SK-N-SH (cell line): ENCODE data around the gene FAM120A. TPM values are rescaled to one million over a fixed set of nuclear protein-coding genes. Genes with fewer than 3 reads are reported as not detected.

Experiments used
- CTCF ChIA-PET: fragments of 300-600, 350-600 bp; formaldehyde crosslinking; extraction: SDS; loops from one replicate; lab custom pipeline; 2021; lab: Yijun Ruan, JAX
- POLR2A ChIA-PET: fragments of 350-600 bp; sonication (Branson Sonifier 250); formaldehyde crosslinking; extraction: SDS; loops from one replicate; lab custom pipeline; 2020; ENCODE audit warnings: antibody characterized with exemption, inconsistent platforms; lab: Yijun Ruan, JAX
- DNase-seq: peaks from one replicate; pipeline ENCODE4 v3.0.0; 2012
- H2AFZ ChIP-seq: fragments of 200-600 bp; sonication (generic); 2 replicates; pipeline ENCODE4 v1.8.1; 2016; ENCODE audit warnings: antibody characterized with exemption, mild to moderate bottlenecking, low read depth
- H3F3A ChIP-seq: fragments of 200-600 bp; sonication (generic); replicated peaks from 2 replicates; pipeline ENCODE3; 2016; ENCODE audit warnings: antibody characterized with exemption, mild to moderate bottlenecking; ENCODE audit not compliant: insufficient read depth
- H3K27ac ChIP-seq, 2 experiments: fragments of 200-500 bp in 1 of 2; fragments of 200-600 bp in 1 of 2; sonication (Bioruptor generic) in 1 of 2; sonication (generic), shearing (Covaris generic) in 1 of 2; 2 replicates each; pipeline versions ENCODE4 v1.5.1 to v1.6.1; 2014 to 2016; ENCODE audit warnings: low read depth in 2 of 2, inconsistent platforms in 1 of 2, low read length in 1 of 2, mild to moderate bottlenecking in 1 of 2, mixed read lengths in 1 of 2
- H3K27me3 ChIP-seq: fragments of 200-600 bp; sonication (generic), shearing (Covaris generic); 2 replicates; pipeline ENCODE4 v1.6.1; 2016; ENCODE audit warnings: mixed run types; ENCODE audit not compliant: insufficient read depth
- H3K36me3 ChIP-seq, 2 experiments: fragments of 200-500 bp in 1 of 2; fragments of 200-600 bp in 1 of 2; sonication (Bioruptor generic) in 1 of 2; sonication (generic) in 1 of 2; replicated peaks in 1 of 2; 2 replicates each; pipeline versions ENCODE3 to v1.5.1; 2014 to 2016; ENCODE audit warnings: low read length in 1 of 2, mild to moderate bottlenecking in 1 of 2; ENCODE audit not compliant: insufficient read depth in 2 of 2, control insufficient read depth in 1 of 2
- H3K4me1 ChIP-seq, 2 experiments: fragments of 200-500 bp in 1 of 2; fragments of 200-600 bp in 1 of 2; sonication (Bioruptor generic) in 1 of 2; sonication (generic), shearing (Covaris generic) in 1 of 2; 2 replicates each; pipeline versions ENCODE4 v1.5.1 to v1.6.1; 2014 to 2016; ENCODE audit warnings: low read depth in 1 of 2, low read length in 1 of 2, mixed run types in 1 of 2; ENCODE audit not compliant: insufficient read depth in 2 of 2, control insufficient read depth in 1 of 2
- H3K4me2 ChIP-seq: fragments of 200-600 bp; sonication (generic), shearing (Covaris generic); 2 replicates; pipeline ENCODE4 v1.6.1; 2017; ENCODE audit warnings: mixed run types
- H3K4me3 ChIP-seq, 2 experiments: fragments of 200-500 bp in 1 of 2; fragments of 200-600 bp in 1 of 2; sonication (Bioruptor generic) in 1 of 2; sonication (generic), shearing (Covaris generic) in 1 of 2; 2 replicates each; pipeline versions ENCODE4 v1.5.1 to v1.8.1; 2014 to 2016; ENCODE audit warnings: low read depth in 2 of 2, inconsistent platforms in 1 of 2, low read length in 1 of 2, mild to moderate bottlenecking in 1 of 2, mixed read lengths in 1 of 2, moderate library complexity in 1 of 2
- H3K79me2 ChIP-seq: fragments of 200-600 bp; sonication (generic); 2 replicates; pipeline ENCODE4 v1.8.1; 2017; ENCODE audit warnings: mild to moderate bottlenecking; ENCODE audit not compliant: insufficient read depth
- H3K9ac ChIP-seq: fragments of 200-600 bp; sonication (generic); 2 replicates; pipeline ENCODE4 v1.6.1; 2017; ENCODE audit warnings: mixed run types
- H3K9me2 ChIP-seq: fragments of 200-600 bp; sonication (generic); 2 replicates; pipeline ENCODE4 v1.6.1; 2017; ENCODE audit warnings: mixed run types
- H3K9me3 ChIP-seq: fragments of 200-600 bp; sonication (generic); 2 replicates; pipeline ENCODE4 v1.6.1; 2017; ENCODE audit warnings: mixed run types, mild to moderate bottlenecking, moderate library complexity
- H4K20me1 ChIP-seq: fragments of 200-600 bp; sonication (generic); 2 replicates; pipeline ENCODE4 v1.6.1; 2017; ENCODE audit warnings: mild to moderate bottlenecking, mixed run types; ENCODE audit not compliant: insufficient read depth
- CHD2 ChIP-seq: fragments of 150-350 bp; IDR thresholded peaks from 2 replicates; pipeline ENCODE4 v1.6.1; 2018; ENCODE audit warnings: low read length; ENCODE audit not compliant: partially characterized antibody
- CTCF ChIP-seq: fragments of 200-600 bp; sonication (generic); IDR thresholded peaks from 2 replicates; pipeline ENCODE4 v1.6.1; 2017; ENCODE audit warnings: antibody characterized with exemption, mild to moderate bottlenecking, moderate library complexity
- EP300 ChIP-seq, 2 experiments: IDR thresholded peaks; 2 replicates each; pipeline versions ENCODE4 v1.4.0 to v1.6.1; 2012; ENCODE audit warnings: borderline replicate concordance in 1 of 2, low read depth in 1 of 2, low read length in 1 of 2
- FOXJ3 ChIP-seq: sonication (generic); formaldehyde crosslinking; IDR thresholded peaks from 2 replicates; pipeline ENCODE4 v1.5.1; 2020; ENCODE audit warnings: mild to moderate bottlenecking, missing genetic modification reagents
- GABPA ChIP-seq: IDR thresholded peaks from 2 replicates; pipeline ENCODE4 v1.4.0; 2012; ENCODE audit warnings: low read depth, mild to moderate bottlenecking
- IRF3 ChIP-seq: fragments of 150-350 bp; IDR thresholded peaks from 2 replicates; pipeline ENCODE4 v1.6.1; 2016; ENCODE audit warnings: mild to moderate bottlenecking, low read depth, low read length
- MEF2A ChIP-seq: IDR thresholded peaks from 2 replicates; pipeline ENCODE4 v1.4.0; 2012; ENCODE audit warnings: low read depth, borderline replicate concordance
- NFIC ChIP-seq: IDR thresholded peaks from 2 replicates; pipeline ENCODE4 v1.4.0; 2012; ENCODE audit warnings: borderline replicate concordance
- NRF1 ChIP-seq: IDR thresholded peaks from 2 replicates; pipeline ENCODE4 v1.6.1; 2012; ENCODE audit warnings: low read depth, mild to moderate bottlenecking, low read length
- RAD21 ChIP-seq: IDR thresholded peaks from 2 replicates; pipeline ENCODE4 v1.6.1; 2012; ENCODE audit warnings: mild to moderate bottlenecking, low read length
- SMC3 ChIP-seq: IDR thresholded peaks from 2 replicates; pipeline ENCODE4 v1.6.1; 2012; ENCODE audit warnings: low read depth, low read length, improper control_type of control experiment
- TAF1 ChIP-seq: IDR thresholded peaks from 2 replicates; pipeline ENCODE4 v1.6.1; 2012; ENCODE audit warnings: low read depth, mild to moderate bottlenecking, low read length, moderate library complexity, borderline replicate concordance
- TEAD4 ChIP-seq: IDR thresholded peaks from 2 replicates; pipeline ENCODE4 v1.4.0; 2012; ENCODE audit warnings: mild to moderate bottlenecking, borderline replicate concordance; ENCODE audit not compliant: insufficient read depth
- USF1 ChIP-seq: IDR thresholded peaks from 2 replicates; pipeline ENCODE4 v1.4.0; 2012; ENCODE audit warnings: low read depth, borderline replicate concordance
- USF2 ChIP-seq: fragments of 150-350 bp; IDR thresholded peaks from 2 replicates; pipeline ENCODE4 v1.6.1; 2017; ENCODE audit warnings: antibody characterized with exemption, low read length, low read depth, borderline replicate concordance
- YY1 ChIP-seq: IDR thresholded peaks from 2 replicates; pipeline ENCODE4 v1.4.0; 2012; ENCODE audit warnings: low read depth, mild to moderate bottlenecking
- WGBS: methylation state at CpG from one replicate; pipeline ENCODE4 v1.1.6; 2017; ENCODE audit warnings: low lambda C conversion rate; 5-methylcytosine and 5-hydroxymethylcytosine counted together
- polyA plus RNA-seq, 3 experiments: library from polyadenylated mRNA; depleted of rRNA; stranded (reverse); fragments of >200 nt; gene quantifications; 2 replicates each; pipeline ENCODE4 v1.2.3, GENCODE V29; 2012

FAM120A gene
- polyA plus RNA-seq, 1 of the 3 experiments (the other 2 are of a cell fraction): 58.6 TPM

GRCh38 chr9:93577078-93577974, 125.8 kb downstream of the FAM120A start (continued):
- no peak for TF ChIP-seq USF1
- TF ChIP-seq GABPA: no peak

- ChIA-PET POLR2A (no interaction called here), CTCF (interaction anchor here (0.7 to 1.0 kb wide), 3 partner anchors 11 to 114 kb away, joined by 3 read pairs; no protein-coding TSS in a partner anchor)
- Histone ChIP-seq H3K4me2 (peak overlapping the region; percentile 86), H3K36me3 (no peaks in the 10 kb centered on the region), H4K20me1 (peaks cover 17% of the 10 kb centered on the region; the same call in 1 of the 2 replicates), H2AFZ (no peak overlapping the region), H3K27ac (no peak overlapping the region), H3K4me3 (peak overlapping the region; percentile 71 to 73), H3F3A (no peaks in the 10 kb centered on the region), H3K9ac (peak overlapping the region; percentile 78), H3K4me1 (peaks cover 0 to 18% of the 10 kb centered on the region in 2 experiments; a peak in 3 of 4 replicates), H3K9me3 (no peaks in the 10 kb centered on the region), H3K9me2 (no peaks in the 10 kb centered on the region)
- DNase-seq: no peak
- WGBS: 96% methylated on average over 8 of the region's 13 CpGs
- TF ChIP-seq SMC3 (no peak), EP300 (IDR thresholded peaks at IDR 0.05; ENCODE audit: borderline replicate concordance in 1 of 2, low read depth in 1 of 2, low read length in 1 of 2) (no peak)
- TF ChIP-seq, all 33 proteins: peak for 0
- H3K27me3 ChIP-seq: no peaks in the 10 kb centered on the region
- peaks cover 74% of the 10 kb centered on the region for H3K79me2 ChIP-seq
These were observed 126.6 kb downstream of the FAM120A start for GRCh38 chr9:93577975-93578682.

GRCh38 chr9:93578844-93579243, 127.4 kb downstream of the FAM120A start:
- Histone ChIP-seq H3F3A (no peaks in the 10 kb centered on the region), H3K9me3 (no peaks in the 10 kb centered on the region), H3K36me3 (no peaks in the 10 kb centered on the region), H3K27me3 (no peaks in the 10 kb centered on the region), H3K4me1 (peaks cover 0 to 18% of the 10 kb centered on the region in 2 experiments; a peak in 3 of 4 replicates), H4K20me1 (peaks cover 17% of the 10 kb centered on the region; the same call in 1 of the 2 replicates), H3K4me3 (no peak overlapping the region), H3K9ac (no peak overlapping the region), H3K9me2 (no peaks in the 10 kb centered on the region), H3K79me2 (peaks cover 81% of the 10 kb centered on the region), H3K27ac (no peak overlapping the region), H3K4me2 (no peak overlapping the region), H2AFZ (no peak overlapping the region)
- no peak for TF ChIP-seq FOXJ3
- TF ChIP-seq NRF1: no peak
- TF ChIP-seq CHD2: no peak
- no peak for TF ChIP-seq YY1
- no peak for TF ChIP-seq IRF3
- no peak for TF ChIP-seq CTCF
- TF ChIP-seq RAD21: no peak
- no peak for TF ChIP-seq NFIC
- TF ChIP-seq MEF2A: no peak
- no peak for TF ChIP-seq USF2
- TF ChIP-seq TEAD4: no peak
- no peak for TF ChIP-seq TAF1
- ChIA-PET POLR2A (no interaction called here), CTCF (interaction anchor here (0.7 to 1.0 kb wide), 3 partner anchors 9 to 114 kb away, joined by 3 to 4 read pairs (median 3); no protein-coding TSS in a partner anchor)
- WGBS: 73% methylated on average over 5 of the region's 5 CpGs
- DNase-seq: no peak
